ENCODE results near the gene SFT2D3. TPM values are rescaled to one million over a fixed set of nuclear protein-coding genes. Genes with fewer than 3 reads are reported as not detected.

Gene SFT2D3
- total and polyA plus RNA-seq, 2 of the 13 experiments (the other 11 are each of a cell fraction or from before 2014, with no cell fraction given), result 8.3 to 9.4 TPM

- TF ChIP-seq ZSCAN29 (CRISPR knock-in tag; conservative IDR thresholded peaks at IDR 0.05) (0 out of 2 replicates have a peak, but pooled peaks have one; percentile 56), ZBTB21 (CRISPR knock-in tag; IDR thresholded peaks at IDR 0.05) (no peak), ARNTL (CRISPR knock-in tag; IDR thresholded peaks at IDR 0.05) (0 out of 2 replicates have a peak, but pooled peaks have one; percentile 40), HNRNPH1 (optimal IDR thresholded peaks at IDR 0.05; ENCODE audit: low read depth, low read length) (no peak), ELF1 (CRISPR knock-in tag; IDR thresholded peaks at IDR 0.05) (peak; percentile 99), FIP1L1 (IDR thresholded peaks at IDR 0.05; ENCODE audit: borderline replicate concordance, insufficient read depth, low read depth, low read length) (no peak), MEF2D (CRISPR knock-in tag; IDR thresholded peaks at IDR 0.05) (peak; percentile 63), ZNF10 (CRISPR knock-in tag; IDR thresholded peaks at IDR 0.05; ENCODE audit: borderline replicate concordance, low read depth) (no peak), PPARG (CRISPR knock-in tag; conservative IDR thresholded peaks at IDR 0.05) (peak; percentile 30; the same call in 1 of the 2 replicates), THAP9 (CRISPR knock-in tag; IDR thresholded peaks at IDR 0.05; ENCODE audit: borderline replicate concordance) (peak; percentile 99), UBTF (CRISPR knock-in tag; IDR thresholded peaks at IDR 0.05) (peak; percentile 23; the same call in 1 of the 2 replicates), ATAD3A (CRISPR knock-in tag; IDR thresholded peaks at IDR 0.05) (peak; percentile 83; the same call in 1 of the 2 replicates), ZNF34 (CRISPR knock-in tag; IDR thresholded peaks at IDR 0.05; ENCODE audit: borderline replicate concordance) (peak; percentile 84; the same call in 1 of the 2 replicates), ZNF501 (CRISPR knock-in tag; IDR thresholded peaks at IDR 0.05) (peak; percentile 91), FOXO1 (CRISPR knock-in tag; IDR thresholded peaks at IDR 0.05) (peak; percentile 65), ATF7-NPFF (CRISPR knock-in tag; IDR thresholded peaks at IDR 0.05; ENCODE audit: low read depth) (peak; percentile 91), ZC3H13 (CRISPR knock-in tag; IDR thresholded peaks at IDR 0.05) (peak; percentile 86; the same call in 1 of the 2 replicates), ASH2L (IDR thresholded peaks at IDR 0.05; ENCODE audit: insufficient read length, low read depth, low read length) (no peak), SAFB2 (CRISPR knock-in tag; IDR thresholded peaks at IDR 0.05; ENCODE audit: borderline replicate concordance, low read depth) (0 out of 2 replicates have a peak, but pooled peaks have one; percentile 2), EZH2 (conservative IDR thresholded peaks at IDR 0.05; ENCODE audit: low read depth, low read length) (no peak), ZNF446 (CRISPR knock-in tag; IDR thresholded peaks at IDR 0.05) (peak; percentile 95)
- TF ChIP-seq, protein P1, sequence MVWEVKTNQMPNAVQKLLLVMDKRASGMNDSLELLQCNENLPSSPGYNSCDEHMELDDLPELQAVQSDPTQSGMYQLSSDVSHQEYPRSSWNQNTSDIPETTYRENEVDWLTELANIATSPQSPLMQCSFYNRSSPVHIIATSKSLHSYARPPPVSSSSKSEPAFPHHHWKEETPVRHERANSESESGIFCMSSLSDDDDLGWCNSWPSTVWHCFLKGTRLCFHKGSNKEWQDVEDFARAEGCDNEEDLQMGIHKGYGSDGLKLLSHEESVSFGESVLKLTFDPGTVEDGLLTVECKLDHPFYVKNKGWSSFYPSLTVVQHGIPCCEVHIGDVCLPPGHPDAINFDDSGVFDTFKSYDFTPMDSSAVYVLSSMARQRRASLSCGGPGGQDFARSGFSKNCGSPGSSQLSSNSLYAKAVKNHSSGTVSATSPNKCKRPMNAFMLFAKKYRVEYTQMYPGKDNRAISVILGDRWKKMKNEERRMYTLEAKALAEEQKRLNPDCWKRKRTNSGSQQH (CRISPR knock-in tag; IDR thresholded peaks at IDR 0.05; ENCODE audit: low read depth), result peak; percentile 90
These were observed at the start of gene SFT2D3 (continued) for GRCh38 chr2:127701193-127701650.

Measured in HepG2 (cell line).